ENCODE results near the gene KRTAP10-1.

DNA sequence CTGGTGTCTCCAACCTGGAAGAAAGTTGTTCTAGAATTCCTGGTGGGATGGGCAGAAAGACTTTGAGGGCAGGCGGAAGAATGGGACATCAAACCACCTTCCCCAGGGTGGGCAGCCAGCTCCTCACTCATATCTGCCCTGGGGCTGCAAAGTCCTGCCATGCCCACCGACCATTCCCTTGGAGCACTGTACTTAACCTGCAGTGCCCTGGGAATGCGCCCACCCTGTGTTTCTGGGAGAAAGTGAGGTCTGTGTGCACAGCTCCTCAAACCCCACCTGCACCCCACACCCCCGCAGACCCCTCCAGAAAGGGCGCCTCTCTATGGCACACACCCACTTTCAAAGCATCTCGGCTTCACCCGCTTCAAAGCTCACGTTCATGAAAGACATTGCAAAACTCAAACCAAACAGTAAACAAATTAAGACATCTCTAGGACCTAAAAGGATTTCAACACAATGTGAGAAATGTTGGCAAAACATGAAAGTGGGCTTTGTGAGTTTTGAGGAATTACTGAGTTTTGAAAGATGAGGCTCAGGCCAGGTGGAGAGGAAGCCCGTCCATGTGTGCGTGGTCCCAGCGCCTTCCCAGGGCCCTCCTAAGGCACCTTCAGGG, 25.1 kb downstream of the KRTAP10-1 start:
- TF ChIP-seq FOXM1 (IDR thresholded peaks at IDR 0.05; ENCODE audit: borderline replicate concordance) (no peak), ZNF384 (IDR thresholded peaks at IDR 0.05) (no peak), FOXK2 (IDR thresholded peaks at IDR 0.05) (no peak), SUZ12 (IDR thresholded peaks at IDR 0.05) (no peak), HDGF (IDR thresholded peaks at IDR 0.05; ENCODE audit: borderline replicate concordance) (no peak), FOXA1 (IDR thresholded peaks at IDR 0.05) (no peak), ELF4 (IDR thresholded peaks at IDR 0.05) (no peak)
- TF ChIP-seq, protein P1, sequence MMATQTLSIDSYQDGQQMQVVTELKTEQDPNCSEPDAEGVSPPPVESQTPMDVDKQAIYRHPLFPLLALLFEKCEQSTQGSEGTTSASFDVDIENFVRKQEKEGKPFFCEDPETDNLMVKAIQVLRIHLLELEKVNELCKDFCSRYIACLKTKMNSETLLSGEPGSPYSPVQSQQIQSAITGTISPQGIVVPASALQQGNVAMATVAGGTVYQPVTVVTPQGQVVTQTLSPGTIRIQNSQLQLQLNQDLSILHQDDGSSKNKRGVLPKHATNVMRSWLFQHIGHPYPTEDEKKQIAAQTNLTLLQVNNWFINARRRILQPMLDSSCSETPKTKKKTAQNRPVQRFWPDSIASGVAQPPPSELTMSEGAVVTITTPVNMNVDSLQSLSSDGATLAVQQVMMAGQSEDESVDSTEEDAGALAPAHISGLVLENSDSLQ (IDR thresholded peaks at IDR 0.05) = no peak

Measured in HEK293T (cell line).